Measurements from ENCODE around the gene ATP4B. TPM values are rescaled to one million over a fixed set of nuclear protein-coding genes. Genes with fewer than 3 reads are reported as not detected.

The ATP4B gene
- total RNA-seq, 5 donors from 2014 or later (not counting 1 experiment from before 2014, with no cell fraction given), result not detected

GRCh38 chr13:113638173-113638746 is 19.7 kb downstream of the ATP4B start:
- POLR2A ChIA-PET, result no interaction called here
- no peak overlapping the region for H3K27ac Mint-ChIP-seq
- H3K4me1 Mint-ChIP-seq, result peaks cover 20 to 23% (median 20%) of the 10 kb centered on the region in 3 donors
- peaks cover 0 to 5% (median 0%) of the 10 kb centered on the region in 3 donors for H3K9me3 Mint-ChIP-seq
- DNase-seq (no peak), ATAC-seq (replicated peaks in 1 of 4) (no peak)
- H3K4me3 Mint-ChIP-seq, result no peak overlapping the region
- H3K4me3 ChIP-seq (ENCODE audit: control insufficient read depth in 1 of 2, extremely low read depth in 1 of 2, low read length in 1 of 2), result no peak overlapping the region
- 98% methylated on average over 25 of the region's 37 CpGs for WGBS (ENCODE audit: insufficient coverage)
- H3K27me3 Mint-ChIP-seq, result no peaks in the 10 kb centered on the region
- peaks cover 20 to 39% of the 10 kb centered on the region in 2 experiments for H3K4me1 ChIP-seq (ENCODE audit: control insufficient read depth in 1 of 2, extremely low read depth in 1 of 2, insufficient read depth in 2 of 2, low read length in 2 of 2)
- H3K36me3 ChIP-seq (ENCODE audit: control insufficient read depth in 2 of 2, extremely low read depth in 1 of 2, insufficient read depth in 1 of 2, low read length in 1 of 2), result peaks cover 13 to 60% of the 10 kb centered on the region in 2 donors
- H3K27ac ChIP-seq (ENCODE audit: low read length), result no peak overlapping the region
- no peaks in the 10 kb centered on the region for H3K27me3 ChIP-seq (replicated peaks in 1 of 2; ENCODE audit: control insufficient read depth in 2 of 2, extremely low read depth in 1 of 2, insufficient read depth in 2 of 2, low read length in 1 of 2)
- no peaks in the 10 kb centered on the region for H3K9me3 ChIP-seq
- CTCF ChIA-PET, result no interaction called here
- H3K36me3 Mint-ChIP-seq, result peaks cover 77% of the 10 kb centered on the region

- peaks cover 13 to 60% of the 10 kb centered on the region in 2 donors for H3K36me3 ChIP-seq (ENCODE audit: control insufficient read depth in 2 of 2, extremely low read depth in 1 of 2, insufficient read depth in 1 of 2, low read length in 1 of 2)
- peak in 1 of 35 experiments; percentile 23 for DNase-seq
- CTCF ChIA-PET, result interaction anchor here in 1 of 2 donors (0.6 kb wide), 1 partner anchor 474 kb away, joined by 3 read pairs; no protein-coding TSS in a partner anchor
- whole genome bisulfite sequencing (ENCODE audit: insufficient coverage), result 92% methylated on average over 22 of the region's 30 CpGs
- POLR2A ChIA-PET, result interaction anchor here in 1 of 2 donors (0.7 kb wide), 1 partner anchor 9 kb away, joined by 3 read pairs; no protein-coding TSS in a partner anchor
- no peaks in the 10 kb centered on the region for H3K27me3 Mint-ChIP-seq
- no peaks in the 10 kb centered on the region for H3K9me3 ChIP-seq
- peaks cover 0 to 3% (median 0%) of the 10 kb centered on the region in 3 donors for H3K9me3 Mint-ChIP-seq
- H3K27ac ChIP-seq (ENCODE audit: low read length), result no peak overlapping the region
- H3K27ac Mint-ChIP-seq, result peak overlapping the region in 1 of 2 donors; percentile 28
- H3K4me3 ChIP-seq (ENCODE audit: control insufficient read depth in 1 of 2, extremely low read depth in 1 of 2, low read length in 1 of 2), result no peak overlapping the region
- H3K27me3 ChIP-seq (replicated peaks in 1 of 2; ENCODE audit: control insufficient read depth in 2 of 2, extremely low read depth in 1 of 2, insufficient read depth in 2 of 2, low read length in 1 of 2), result no peaks in the 10 kb centered on the region
- H3K4me1 Mint-ChIP-seq, result peaks cover 26 to 29% (median 27%) of the 10 kb centered on the region in 3 donors
- peaks cover 20 to 44% of the 10 kb centered on the region in 2 experiments for H3K4me1 ChIP-seq (ENCODE audit: control insufficient read depth in 1 of 2, extremely low read depth in 1 of 2, insufficient read depth in 2 of 2, low read length in 2 of 2)
- H3K36me3 Mint-ChIP-seq, result peaks cover 81% of the 10 kb centered on the region
- no peak for ATAC-seq (replicated peaks in 1 of 4)
- H3K4me3 Mint-ChIP-seq, result no peak overlapping the region
These were observed 20.5 kb downstream of the ATP4B start for GRCh38 chr13:113637262-113638160.

- DNase-seq, result peak in 1 of 35 experiments; percentile 11
These were observed 21.6 kb downstream of the ATP4B start for GRCh38 chr13:113636266-113636963.

GRCh38 chr13:113635709-113636108 is 22.3 kb downstream of the ATP4B start:
- peaks cover 16 to 65% of the 10 kb centered on the region in 2 donors for H3K36me3 ChIP-seq (ENCODE audit: control insufficient read depth in 2 of 2, extremely low read depth in 1 of 2, insufficient read depth in 1 of 2, low read length in 1 of 2)
- no peak overlapping the region for H3K27ac ChIP-seq (ENCODE audit: low read length)

More at GRCh38 chr13:113636266-113636963, 21.6 kb downstream of the ATP4B start:
- peak overlapping the region; percentile 36 to 69 for H3K27ac Mint-ChIP-seq
- no peaks in the 10 kb centered on the region for H3K9me3 Mint-ChIP-seq
- no peak for ATAC-seq (replicated peaks in 1 of 4)
- CTCF ChIA-PET, result interaction anchor here in 1 of 2 donors (0.6 kb wide), 1 partner anchor 475 kb away, joined by 3 read pairs; no protein-coding TSS in a partner anchor
- H3K36me3 ChIP-seq (ENCODE audit: control insufficient read depth in 2 of 2, extremely low read depth in 1 of 2, insufficient read depth in 1 of 2, low read length in 1 of 2), result peaks cover 17 to 64% of the 10 kb centered on the region in 2 donors
- H3K36me3 Mint-ChIP-seq, result peaks cover 77% of the 10 kb centered on the region
- no peaks in the 10 kb centered on the region for H3K27me3 ChIP-seq (replicated peaks in 1 of 2; ENCODE audit: control insufficient read depth in 2 of 2, extremely low read depth in 1 of 2, insufficient read depth in 2 of 2, low read length in 1 of 2)
- WGBS (ENCODE audit: insufficient coverage), result 95% methylated on average over 24 of the region's 24 CpGs
- no peaks in the 10 kb centered on the region for H3K27me3 Mint-ChIP-seq
- peaks cover 20 to 44% of the 10 kb centered on the region in 2 experiments for H3K4me1 ChIP-seq (ENCODE audit: control insufficient read depth in 1 of 2, extremely low read depth in 1 of 2, insufficient read depth in 2 of 2, low read length in 2 of 2)
- H3K4me1 Mint-ChIP-seq, result peaks cover 26 to 29% (median 29%) of the 10 kb centered on the region in 3 donors
- no peak overlapping the region for H3K27ac ChIP-seq (ENCODE audit: low read length)
- POLR2A ChIA-PET, result interaction anchor here in 1 of 2 donors (0.7 kb wide), 1 partner anchor 8 kb away, joined by 3 read pairs; no protein-coding TSS in a partner anchor
- H3K9me3 ChIP-seq, result no peaks in the 10 kb centered on the region
- H3K4me3 ChIP-seq (ENCODE audit: control insufficient read depth in 1 of 2, extremely low read depth in 1 of 2, low read length in 1 of 2), result no peak overlapping the region
- no peak overlapping the region for H3K4me3 Mint-ChIP-seq

GRCh38 chr13:113635048-113635420 is 23.0 kb downstream of the ATP4B start:
- Histone ChIP-seq H3K27ac (ENCODE audit: low read length) (peak overlapping the region; percentile 29), H3K9me3 (no peaks in the 10 kb centered on the region), H3K36me3 (ENCODE audit: control insufficient read depth in 2 of 2, extremely low read depth in 1 of 2, insufficient read depth in 1 of 2, low read length in 1 of 2) (peaks cover 12 to 60% of the 10 kb centered on the region in 2 donors), H3K4me3 (ENCODE audit: control insufficient read depth in 1 of 2, extremely low read depth in 1 of 2, low read length in 1 of 2) (no peak overlapping the region), H3K27me3 (replicated peaks in 1 of 2; ENCODE audit: control insufficient read depth in 2 of 2, extremely low read depth in 1 of 2, insufficient read depth in 2 of 2, low read length in 1 of 2) (no peaks in the 10 kb centered on the region), H3K4me1 (ENCODE audit: control insufficient read depth in 1 of 2, extremely low read depth in 1 of 2, insufficient read depth in 2 of 2, low read length in 2 of 2) (peaks cover 20 to 44% of the 10 kb centered on the region in 2 experiments)
- DNase-seq, result no peak
- peaks cover 26 to 35% (median 31%) of the 10 kb centered on the region in 3 donors for H3K4me1 Mint-ChIP-seq
- H3K9me3 Mint-ChIP-seq, result no peaks in the 10 kb centered on the region
- H3K27me3 Mint-ChIP-seq, result no peaks in the 10 kb centered on the region
- POLR2A ChIA-PET, result no interaction called here
- ATAC-seq (replicated peaks in 1 of 4), result no peak
- CTCF ChIA-PET, result no interaction called here
- H3K27ac Mint-ChIP-seq, result peak overlapping the region; percentile 84 to 86
- H3K36me3 Mint-ChIP-seq, result peaks cover 77% of the 10 kb centered on the region
- peak overlapping the region in 1 of 3 donors; percentile 49 for H3K4me3 Mint-ChIP-seq
- WGBS (ENCODE audit: insufficient coverage), result 97% methylated on average over 5 of the region's 7 CpGs

More at GRCh38 chr13:113635709-113636108, 22.3 kb downstream of the ATP4B start:
- peak overlapping the region in 1 of 3 donors; percentile 29 for H3K4me3 Mint-ChIP-seq
- peaks cover 78% of the 10 kb centered on the region for H3K36me3 Mint-ChIP-seq
- POLR2A ChIA-PET, result no interaction called here
- Histone ChIP-seq H3K4me1 (ENCODE audit: control insufficient read depth in 1 of 2, extremely low read depth in 1 of 2, insufficient read depth in 2 of 2, low read length in 2 of 2) (peaks cover 20 to 44% of the 10 kb centered on the region in 2 experiments), H3K4me3 (ENCODE audit: control insufficient read depth in 1 of 2, extremely low read depth in 1 of 2, low read length in 1 of 2) (no peak overlapping the region), H3K9me3 (no peaks in the 10 kb centered on the region), H3K27me3 (replicated peaks in 1 of 2; ENCODE audit: control insufficient read depth in 2 of 2, extremely low read depth in 1 of 2, insufficient read depth in 2 of 2, low read length in 1 of 2) (no peaks in the 10 kb centered on the region)
- WGBS (ENCODE audit: insufficient coverage), result 99% methylated on average over 19 of the region's 25 CpGs
- peak overlapping the region; percentile 36 to 69 for H3K27ac Mint-ChIP-seq
- peaks cover 26 to 35% (median 31%) of the 10 kb centered on the region in 3 donors for H3K4me1 Mint-ChIP-seq
- ATAC-seq (replicated peaks in 1 of 4) (no peak), DNase-seq (no peak)
- H3K27me3 Mint-ChIP-seq, result no peaks in the 10 kb centered on the region
- no peaks in the 10 kb centered on the region for H3K9me3 Mint-ChIP-seq
- CTCF ChIA-PET, result no interaction called here
